ENCODE results near the gene IGF1. TPM values are rescaled to one million over a fixed set of nuclear protein-coding genes. Genes with fewer than 3 reads are reported as not detected.

Gene IGF1
- total and polyA plus RNA-seq, 2 experiments from 2014 or later: 2.3 to 2.9 TPM

DNA sequence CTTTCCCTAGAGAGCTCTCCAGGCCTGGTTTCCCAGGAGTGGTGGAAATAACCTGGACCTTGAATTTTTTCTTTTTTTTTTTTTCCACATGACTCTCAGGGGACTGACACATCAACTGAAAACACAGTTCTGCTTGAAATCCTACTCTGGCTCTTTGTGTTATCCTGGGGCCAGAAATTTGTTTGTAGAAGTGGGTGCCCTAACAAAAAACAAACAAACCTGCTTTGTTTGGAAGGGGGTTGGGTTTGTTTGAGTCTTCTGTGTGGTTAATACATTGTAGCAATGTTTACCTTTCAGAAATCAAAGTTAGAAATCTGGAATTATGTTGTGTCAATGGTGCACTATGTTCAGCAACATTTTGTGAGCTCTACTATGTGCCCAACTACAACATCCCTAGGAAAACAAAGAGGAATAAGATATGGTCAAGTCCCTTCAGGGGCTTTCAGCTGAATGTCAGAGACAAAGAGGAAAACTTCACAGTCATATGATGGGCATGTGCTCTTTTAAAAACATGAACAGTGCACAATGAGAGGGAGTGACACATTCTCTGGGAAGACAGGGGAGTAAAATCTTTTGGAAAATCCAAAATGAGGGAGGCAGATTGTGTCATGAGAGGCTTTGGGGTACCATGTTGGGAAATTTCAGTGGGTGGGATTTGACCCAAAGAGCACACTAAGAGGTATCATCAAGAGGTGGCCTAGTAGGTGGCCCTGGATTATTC lies 1.5 kb upstream of the IGF1 start:
- Histone ChIP-seq H4K20me1 (ENCODE audit: insufficient read depth) (no peaks in the 10 kb centered on the region), H3K9me3 (ENCODE audit: low read depth) (no peaks in the 10 kb centered on the region), H2AFZ (no peak overlapping the region), H3K36me3 (ENCODE audit: low read depth) (no peaks in the 10 kb centered on the region), H3K9me2 (ENCODE audit: insufficient read depth) (no peaks in the 10 kb centered on the region), H3K4me2 (ENCODE audit: unreplicated experiment) (no peak overlapping the region), H3F3A (ENCODE audit: insufficient read depth) (0 out of 2 replicates have a peak, but pooled peaks cover 11% of the 10 kb centered on the region), H3K4me1 (ENCODE audit: insufficient read depth) (peaks cover 36% of the 10 kb centered on the region), H3K79me2 (ENCODE audit: insufficient read depth) (no peaks in the 10 kb centered on the region), H3K9ac (no peak overlapping the region), H3K27me3 (replicated peaks; ENCODE audit: insufficient read depth) (no peaks in the 10 kb centered on the region), H3K4me3 (no peak overlapping the region), H3K27ac (no peak overlapping the region)
- TF ChIP-seq EZH2phosphoT487 (IDR thresholded peaks at IDR 0.05; ENCODE audit: insufficient read depth, low read depth) (no peak), EZH2 (IDR thresholded peaks at IDR 0.05; ENCODE audit: insufficient read depth, poor library complexity, severe bottlenecking) (no peak)
- no peak for DNase-seq
- in situ Hi-C loops (cut with MboI): loop anchor here (25.0 kb wide), 1 partner anchor 545 kb away; no protein-coding TSS in a partner anchor

DNA sequence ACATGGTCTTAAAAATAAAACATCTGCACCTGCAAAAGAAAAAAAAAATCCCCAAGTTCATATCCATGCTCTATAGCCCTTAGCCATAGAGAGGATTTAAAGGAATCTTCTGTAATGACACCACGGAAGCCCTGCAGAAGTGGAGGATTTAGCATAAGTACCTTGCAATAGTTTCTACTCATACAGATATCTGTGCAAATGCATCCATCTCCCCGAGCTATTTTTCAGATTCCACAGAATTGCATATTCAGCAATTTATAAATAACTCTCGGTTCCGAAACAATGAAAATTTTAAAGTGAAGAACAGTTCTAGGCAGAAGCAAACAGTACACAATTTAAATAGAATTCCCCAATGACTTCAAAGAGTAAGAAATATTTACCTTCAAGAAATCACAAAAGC lies 424 bp downstream of the IGF1 start:
- 0 out of 2 replicates have a peak, but pooled peaks cover 11% of the 10 kb centered on the region for H3F3A ChIP-seq (ENCODE audit: insufficient read depth)
- peak overlapping the region; percentile 48 for H3K4me2 ChIP-seq (ENCODE audit: unreplicated experiment)
- no peak overlapping the region for H3K9ac ChIP-seq
- no peaks in the 10 kb centered on the region for H3K9me2 ChIP-seq (ENCODE audit: insufficient read depth)
- no peaks in the 10 kb centered on the region for H4K20me1 ChIP-seq (ENCODE audit: insufficient read depth)
- H3K9me3 ChIP-seq (ENCODE audit: low read depth): no peaks in the 10 kb centered on the region
- in situ Hi-C loops (cut with MboI): loop anchor here (25.0 kb wide), 1 partner anchor 543 kb away; no protein-coding TSS in a partner anchor
- H3K27ac ChIP-seq: peak overlapping the region; percentile 4; the same call in 1 of the 2 replicates
- peak overlapping the region; percentile 29; the same call in 1 of the 2 replicates for H2AFZ ChIP-seq
- no peaks in the 10 kb centered on the region for H3K36me3 ChIP-seq (ENCODE audit: low read depth)
- WGBS, 2 experiments (ENCODE audit: low coverage in 1 of 2, low lambda C conversion rate in 2 of 2, missing lambda C conversion rate in 2 of 2): 26 to 29% methylated on average over 4 of the region's 4 CpGs
- H3K4me3 ChIP-seq: peak overlapping the region; percentile 30
- H3K79me2 ChIP-seq (ENCODE audit: insufficient read depth): no peaks in the 10 kb centered on the region
- H3K4me1 ChIP-seq (ENCODE audit: insufficient read depth): peaks cover 36% of the 10 kb centered on the region
- TF ChIP-seq EZH2 (IDR thresholded peaks at IDR 0.05; ENCODE audit: insufficient read depth, poor library complexity, severe bottlenecking): no peak
- no peaks in the 10 kb centered on the region for H3K27me3 ChIP-seq (replicated peaks; ENCODE audit: insufficient read depth)
- DNase-seq: no peak

DNA sequence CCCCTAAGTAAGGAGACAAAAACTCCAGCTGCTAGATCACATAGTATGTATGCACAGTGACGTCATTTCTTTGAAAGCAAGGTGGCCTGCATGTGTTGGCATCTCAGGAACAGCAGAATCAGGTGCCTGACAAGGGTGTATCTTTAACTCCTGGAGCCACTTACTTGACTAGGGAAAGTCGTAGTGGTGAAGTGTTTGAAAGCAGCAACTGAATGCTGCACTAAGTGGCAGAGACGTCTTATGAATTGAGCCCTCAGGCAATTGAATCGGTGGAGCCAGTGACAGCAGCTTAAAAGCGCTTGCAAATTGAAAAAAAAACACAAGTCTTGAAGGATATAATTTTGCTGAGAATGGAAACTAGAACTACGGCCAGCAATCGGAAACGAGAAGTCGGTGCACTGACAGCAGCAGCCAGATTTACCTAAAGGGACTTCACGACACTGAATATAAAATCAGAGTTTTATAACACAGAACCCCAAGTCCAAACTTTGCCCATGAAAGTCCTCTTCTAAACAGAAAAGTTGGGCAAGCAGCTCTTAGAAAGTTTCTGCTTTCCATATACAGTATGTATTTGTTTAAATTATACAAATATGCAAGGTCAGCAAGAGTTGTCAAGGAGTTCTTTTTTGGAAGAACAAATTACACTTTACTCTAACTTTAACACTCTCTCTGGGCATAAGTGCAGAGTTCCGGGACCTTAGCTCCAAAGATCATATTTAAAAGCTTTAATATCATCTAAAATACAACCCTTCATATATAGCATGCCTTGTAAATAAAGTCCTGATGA lies 1.1 kb downstream of the IGF1 start:
- Histone ChIP-seq H3K4me2 (ENCODE audit: unreplicated experiment) (peak overlapping the region; percentile 48), H3K9ac (no peak overlapping the region), H3K9me2 (ENCODE audit: insufficient read depth) (no peaks in the 10 kb centered on the region), H3K79me2 (ENCODE audit: insufficient read depth) (no peaks in the 10 kb centered on the region), H3K27me3 (replicated peaks; ENCODE audit: insufficient read depth) (no peaks in the 10 kb centered on the region), H2AFZ (peak overlapping the region; percentile 8; the same call in 1 of the 2 replicates), H3K9me3 (ENCODE audit: low read depth) (no peaks in the 10 kb centered on the region), H4K20me1 (ENCODE audit: insufficient read depth) (no peaks in the 10 kb centered on the region), H3K27ac (no peak overlapping the region), H3K4me3 (peak overlapping the region; percentile 4; the same call in 1 of the 2 replicates), H3F3A (ENCODE audit: insufficient read depth) (0 out of 2 replicates have a peak, but pooled peaks cover 11% of the 10 kb centered on the region), H3K36me3 (ENCODE audit: low read depth) (no peaks in the 10 kb centered on the region), H3K4me1 (ENCODE audit: insufficient read depth) (peaks cover 36% of the 10 kb centered on the region)
- in situ Hi-C loops (cut with MboI): loop anchor here (25.0 kb wide), 1 partner anchor 542 kb away; no protein-coding TSS in a partner anchor
- peak; percentile 36 for DNase-seq
- TF ChIP-seq EZH2phosphoT487 (IDR thresholded peaks at IDR 0.05; ENCODE audit: insufficient read depth, low read depth) (no peak), EZH2 (IDR thresholded peaks at IDR 0.05; ENCODE audit: insufficient read depth, poor library complexity, severe bottlenecking) (no peak)
- 26% methylated on average over 11 of the region's 11 CpGs for WGBS, 2 experiments (ENCODE audit: low coverage in 1 of 2, low lambda C conversion rate in 2 of 2, missing lambda C conversion rate in 2 of 2)

DNA sequence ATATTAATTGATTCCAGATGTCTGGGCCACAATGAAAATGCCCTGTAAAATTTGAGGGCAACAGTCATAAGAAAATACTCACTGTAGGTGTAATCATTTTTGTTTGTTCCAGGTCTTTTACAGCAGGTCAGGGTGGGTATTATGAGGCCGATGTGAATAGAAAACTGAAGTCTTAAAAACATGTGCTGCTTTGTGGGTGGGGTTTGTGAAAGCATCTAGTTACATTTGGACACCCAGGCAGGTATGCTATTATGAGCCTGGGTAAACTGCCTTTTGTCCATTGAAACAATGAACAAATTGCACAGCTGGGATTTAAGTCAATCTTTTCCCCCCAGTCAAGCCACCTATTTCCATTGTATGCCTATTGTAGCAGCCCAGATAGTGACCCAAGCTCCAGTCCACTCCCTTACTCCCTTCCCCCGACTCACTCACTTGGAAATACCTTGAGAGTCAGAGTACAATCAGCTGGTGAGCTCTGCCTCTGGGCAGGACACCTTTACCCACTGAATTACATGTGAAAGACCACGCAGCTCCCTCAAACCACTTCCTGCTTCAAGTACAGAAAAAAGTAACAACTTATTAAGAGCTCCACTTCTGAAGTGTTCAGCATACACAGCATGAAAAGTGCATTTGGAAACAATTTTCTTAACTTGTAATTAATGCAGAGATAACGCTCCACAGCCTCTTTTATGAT lies 1.8 kb downstream of the IGF1 start:
- no peaks in the 10 kb centered on the region for H3K36me3 ChIP-seq (ENCODE audit: low read depth)
- H3K27me3 ChIP-seq (replicated peaks; ENCODE audit: insufficient read depth): no peaks in the 10 kb centered on the region
- WGBS, 2 experiments (ENCODE audit: low coverage in 1 of 2, low lambda C conversion rate in 2 of 2, missing lambda C conversion rate in 2 of 2): 53 to 54% methylated on average over 4 of the region's 4 CpGs
- TF ChIP-seq EZH2phosphoT487 (IDR thresholded peaks at IDR 0.05; ENCODE audit: insufficient read depth, low read depth): no peak
- no peak for TF ChIP-seq EZH2 (IDR thresholded peaks at IDR 0.05; ENCODE audit: insufficient read depth, poor library complexity, severe bottlenecking)
- no peaks in the 10 kb centered on the region for H3K79me2 ChIP-seq (ENCODE audit: insufficient read depth)
- no peaks in the 10 kb centered on the region for H3K9me3 ChIP-seq (ENCODE audit: low read depth)
- no peak for DNase-seq
- H3K4me2 ChIP-seq (ENCODE audit: unreplicated experiment): no peak overlapping the region
- 0 out of 2 replicates have a peak, but pooled peaks cover 11% of the 10 kb centered on the region for H3F3A ChIP-seq (ENCODE audit: insufficient read depth)
- 0 out of 2 replicates have a peak overlapping the region, but pooled peaks have one; percentile 4 for H3K4me3 ChIP-seq
- in situ Hi-C loops (cut with MboI): loop anchor here (25.0 kb wide), 1 partner anchor 541 kb away; no protein-coding TSS in a partner anchor
- H3K9me2 ChIP-seq (ENCODE audit: insufficient read depth): no peaks in the 10 kb centered on the region
- H2AFZ ChIP-seq: no peak overlapping the region; the same call in 1 of the 2 replicates
- H3K9ac ChIP-seq: no peak overlapping the region
- no peaks in the 10 kb centered on the region for H4K20me1 ChIP-seq (ENCODE audit: insufficient read depth)
- peaks cover 30% of the 10 kb centered on the region for H3K4me1 ChIP-seq (ENCODE audit: insufficient read depth)
- H3K27ac ChIP-seq: no peak overlapping the region
